ENCODE results near the gene TINAGL1.

TINAGL1 gene

GRCh38 chr1:31633117-31633516, 56.8 kb downstream of the TINAGL1 start:
- no peaks in the 10 kb centered on the region for H4K20me1 ChIP-seq (ENCODE audit: insufficient read depth, low read length)
- no peaks in the 10 kb centered on the region for H3K36me3 ChIP-seq (replicated peaks; ENCODE audit: low read depth, low read length)
- no peak overlapping the region for H3K9ac ChIP-seq (ENCODE audit: low read length)
- H3K4me1 ChIP-seq (ENCODE audit: low read length): peaks cover 17% of the 10 kb centered on the region
- no peak overlapping the region for H3K4me2 ChIP-seq (ENCODE audit: low read length)
- H2AFZ ChIP-seq (ENCODE audit: low read depth, low read length): no peak overlapping the region
- no peaks in the 10 kb centered on the region for H3K27me3 ChIP-seq (ENCODE audit: low read depth, low read length)
- H3K9me3 ChIP-seq (ENCODE audit: insufficient read depth, low read length): no peaks in the 10 kb centered on the region
- H3K27ac ChIP-seq (ENCODE audit: low read length): no peak overlapping the region
- no peak overlapping the region for H3K4me3 ChIP-seq (ENCODE audit: low read length)
- TF ChIP-seq EZH2phosphoT487 (IDR thresholded peaks at IDR 0.05; ENCODE audit: low read depth): no peak
- TF ChIP-seq CTCF (IDR thresholded peaks at IDR 0.05; ENCODE audit: low read depth, low read length): peak; percentile 47
- peaks cover 29% of the 10 kb centered on the region for H3K79me2 ChIP-seq (ENCODE audit: low read length)
